ENCODE measurements around the gene PDE6A. TPM values are rescaled to one million over a fixed set of nuclear protein-coding genes. Genes with fewer than 3 reads are reported as not detected.
"Not testable (repeated sequence)": the region's sequence is repeated elsewhere in the genome, so short reads cannot be mapped to it uniquely, and the experiment has no call there.

The PDE6A gene
- total RNA-seq, 1 donor from 2014 or later: not detected

DNA sequence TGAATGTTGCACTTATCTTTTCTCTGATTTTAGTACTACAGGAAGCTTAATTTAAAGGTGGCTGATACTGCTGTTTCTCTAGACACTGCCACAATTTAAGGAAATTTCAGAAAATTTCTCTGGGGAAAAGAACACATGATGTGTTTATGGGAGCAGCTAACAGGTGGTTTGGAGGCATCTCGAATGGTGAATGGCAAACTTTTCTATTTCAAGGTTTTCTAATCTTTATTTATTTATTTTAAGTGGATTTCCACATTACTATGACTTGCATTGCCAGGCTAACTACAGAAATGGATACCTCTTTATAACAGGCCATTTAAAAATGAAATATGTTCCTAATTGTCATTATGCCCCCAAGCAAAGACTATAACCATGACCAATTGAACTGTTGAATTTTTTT is 50.4 kb downstream of the PDE6A start:
- no peak for DNase-seq (ENCODE audit: low spot score)

GRCh38 chr5:149893403-149893931 is 51.1 kb downstream of the PDE6A start:
- no peak for DNase-seq (ENCODE audit: low spot score)

- no peak for DNase-seq (ENCODE audit: low spot score)
Measured at GRCh38 chr5:149892594-149892993, 52.0 kb downstream of the PDE6A start.

DNA sequence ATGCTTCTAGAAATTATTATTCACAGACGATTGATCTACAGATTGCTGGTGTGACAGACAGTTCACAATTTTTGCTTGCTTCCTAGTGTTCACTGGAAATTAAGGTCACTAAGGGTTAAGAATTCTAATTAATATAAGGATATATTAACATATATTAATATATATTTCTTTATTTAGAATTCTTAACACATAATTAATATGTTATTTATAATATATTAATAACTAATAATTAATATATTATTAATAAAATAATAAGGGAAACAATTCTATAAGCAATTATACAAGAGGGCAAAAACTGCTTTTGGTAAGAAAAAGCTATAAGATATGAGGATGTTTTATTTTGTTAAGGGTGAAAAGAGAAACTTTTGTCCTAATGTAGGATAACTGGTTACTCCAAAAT is 56.3 kb downstream of the PDE6A start:
- DNase-seq (ENCODE audit: low spot score): no peak

DNA sequence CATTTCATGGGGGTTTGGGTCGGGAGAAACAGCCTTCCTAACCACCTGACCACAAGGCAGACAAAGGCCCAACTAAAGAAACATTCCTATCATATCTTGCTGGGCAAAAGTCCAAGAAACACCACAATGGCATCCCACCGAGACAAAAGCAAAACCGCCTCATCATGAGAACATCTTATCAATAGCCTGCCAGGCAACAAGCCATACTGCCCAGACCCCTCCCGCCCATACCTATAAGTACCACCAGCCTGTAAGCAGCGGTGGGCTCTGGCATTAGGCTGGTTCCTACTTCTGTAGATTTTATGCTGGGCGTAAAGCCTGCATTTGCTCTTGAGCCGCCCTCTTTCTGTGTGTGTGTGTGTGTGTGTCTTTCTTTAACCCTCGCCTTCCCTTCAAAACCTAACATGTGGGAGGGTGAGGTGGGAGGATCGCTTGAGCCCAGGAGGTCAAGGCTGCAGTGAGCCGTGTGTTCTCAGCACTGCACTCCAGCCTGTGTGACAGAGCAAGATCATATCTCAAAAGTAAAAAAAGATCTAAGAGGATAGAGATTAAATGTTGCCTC is 56.9 kb downstream of the PDE6A start:
- peak; percentile 20 for DNase-seq (ENCODE audit: low spot score)

DNA sequence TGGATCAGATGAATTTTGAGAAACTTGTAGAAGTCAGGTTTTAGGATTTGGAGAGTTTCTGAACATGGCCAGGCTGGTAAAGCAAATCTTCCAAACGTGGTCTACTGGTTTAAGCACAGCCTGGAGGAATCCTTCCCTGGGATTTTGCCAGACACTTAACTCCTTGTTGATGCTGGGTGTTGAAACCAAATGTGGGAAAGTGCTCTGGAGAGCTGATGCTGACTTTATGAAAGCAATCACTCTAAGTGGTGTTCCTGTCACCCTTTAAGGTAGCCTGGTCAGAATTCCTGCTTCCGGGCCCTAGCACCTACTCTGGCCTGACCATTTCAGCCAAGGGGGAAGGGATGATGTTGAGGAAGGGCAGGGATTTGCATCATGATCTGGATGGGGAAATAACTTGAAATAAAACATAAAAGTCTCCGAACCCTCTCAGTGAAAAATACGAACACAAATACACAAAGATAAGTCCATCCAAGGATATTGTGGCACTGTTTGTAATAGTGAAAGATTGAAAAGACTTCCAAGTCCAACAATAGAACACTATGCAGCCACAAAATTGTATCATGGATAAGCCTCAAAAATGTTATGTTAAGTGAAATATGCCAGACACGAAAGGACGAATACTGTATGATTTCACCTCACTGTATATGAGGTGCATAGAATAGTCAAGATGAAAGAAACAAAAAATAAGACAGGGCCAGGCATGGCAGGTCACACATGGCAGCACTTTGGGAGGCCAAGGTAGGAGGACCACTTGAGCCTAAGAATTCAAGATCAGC is 57.7 kb downstream of the PDE6A start:
- DNase-seq (ENCODE audit: low spot score): no peak

- no peak for DNase-seq (ENCODE audit: low spot score)
Measured at GRCh38 chr5:149886060-149886459, 58.5 kb downstream of the PDE6A start.

DNA sequence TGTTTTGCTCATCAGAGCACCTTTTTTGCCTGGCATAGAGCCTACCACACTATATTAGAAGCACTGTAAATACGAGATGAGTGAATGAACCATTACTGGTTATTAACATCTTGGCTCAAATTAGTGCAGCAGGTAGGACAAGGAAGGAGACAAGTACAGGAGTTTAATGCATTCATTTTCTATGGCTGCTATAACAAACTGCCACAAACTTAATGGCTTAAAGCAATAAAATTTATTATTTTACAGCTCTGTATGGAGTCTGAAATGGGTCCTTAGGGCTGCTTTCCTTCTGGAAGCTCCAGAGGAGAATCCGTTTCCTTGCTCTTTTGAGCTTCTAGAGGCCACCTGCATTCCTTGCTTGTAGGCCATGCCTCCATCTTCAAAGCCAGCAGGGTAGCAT is 59.1 kb downstream of the PDE6A start:
- no peak for DNase-seq (ENCODE audit: low spot score)

DNA sequence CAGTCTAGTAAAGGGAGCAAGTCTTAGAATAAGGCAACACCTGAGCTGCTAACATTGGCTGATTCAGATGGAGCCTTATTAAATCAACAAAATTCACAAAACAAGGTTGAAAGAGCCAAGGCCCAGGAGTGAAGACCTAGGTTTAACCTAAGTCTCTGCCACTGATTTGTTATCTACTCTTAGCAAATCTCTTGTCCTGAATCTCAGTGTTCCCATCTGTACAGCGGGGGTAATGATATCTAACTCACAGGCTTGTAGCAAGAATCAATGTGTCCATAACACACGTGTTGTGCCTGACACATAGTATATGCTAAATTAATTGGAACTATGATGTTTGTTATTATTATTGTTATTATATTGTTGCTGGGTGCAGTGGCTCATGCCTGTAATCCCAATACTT is 61.0 kb downstream of the PDE6A start:
- DNase-seq (ENCODE audit: low spot score): no peak

GRCh38 chr5:149882633-149883032 is 62.0 kb downstream of the PDE6A start:
- DNase-seq (ENCODE audit: low spot score): not testable (repeated sequence)

- DNase-seq (ENCODE audit: low spot score): no peak
Measured at GRCh38 chr5:149881874-149882273, 62.7 kb downstream of the PDE6A start.

DNA sequence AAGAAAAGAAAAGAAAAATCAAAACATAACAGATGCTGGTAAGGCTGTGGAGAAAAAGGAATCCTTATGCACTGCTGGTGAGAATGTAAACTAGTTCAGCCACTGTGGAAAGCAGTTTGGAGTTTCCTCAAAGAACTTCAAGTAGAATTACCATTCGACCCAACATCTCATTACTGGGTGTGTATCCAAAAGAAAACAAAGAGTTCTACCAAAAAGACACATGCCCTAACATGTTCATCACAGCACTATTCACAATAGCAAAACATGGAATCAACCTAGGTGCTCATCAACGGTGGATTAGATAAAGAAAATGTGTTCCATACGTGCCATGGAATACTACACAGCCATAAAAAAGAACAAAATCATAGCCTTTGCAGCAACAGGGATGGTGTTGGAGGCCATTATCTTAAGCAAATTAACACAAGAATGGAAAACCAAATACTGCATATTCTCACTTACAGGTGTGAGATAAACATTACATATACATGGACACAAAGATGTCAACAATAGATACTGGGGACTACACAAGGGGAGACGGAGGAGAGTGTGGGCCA is 63.4 kb downstream of the PDE6A start:
- no peak for DNase-seq (ENCODE audit: low spot score)

GRCh38 chr5:149879593-149879992 is 65.0 kb downstream of the PDE6A start:
- not testable (repeated sequence) for DNase-seq (ENCODE audit: low spot score)

GRCh38 chr5:149878371-149878770 is 66.2 kb downstream of the PDE6A start:
- no peak for DNase-seq (ENCODE audit: low spot score)

- DNase-seq (ENCODE audit: low spot score): no peak
Measured at GRCh38 chr5:149873896-149874295, 70.7 kb downstream of the PDE6A start.

- DNase-seq (ENCODE audit: low spot score): no peak
Measured at GRCh38 chr5:149872351-149873040, 72.1 kb downstream of the PDE6A start.

GRCh38 chr5:149871471-149871870 is 73.1 kb downstream of the PDE6A start:
- no peak for DNase-seq (ENCODE audit: low spot score)

DNA sequence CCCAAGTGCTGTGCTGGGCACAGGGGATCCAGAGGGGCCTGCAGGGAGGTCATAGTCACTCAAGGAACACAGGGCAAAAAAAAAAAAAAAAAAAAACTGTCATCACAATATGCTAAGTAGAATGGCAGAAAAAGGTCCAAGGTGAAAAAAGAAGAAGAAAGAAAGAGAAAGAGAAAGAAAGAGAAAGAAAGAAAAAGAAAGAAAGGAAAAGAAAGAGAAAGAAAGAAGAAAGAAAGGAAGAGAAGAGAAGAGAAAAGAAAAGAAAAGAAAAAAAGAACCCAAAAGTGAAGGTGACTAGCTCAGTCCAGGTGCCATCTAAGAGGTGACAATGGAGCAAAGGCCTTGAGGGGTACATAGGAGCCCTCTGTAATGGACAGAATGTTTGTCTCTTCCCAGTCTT is 73.9 kb downstream of the PDE6A start:
- DNase-seq (ENCODE audit: low spot score): no peak

- DNase-seq (ENCODE audit: low spot score): no peak
Measured at GRCh38 chr5:149870232-149870631, 74.4 kb downstream of the PDE6A start.

DNA sequence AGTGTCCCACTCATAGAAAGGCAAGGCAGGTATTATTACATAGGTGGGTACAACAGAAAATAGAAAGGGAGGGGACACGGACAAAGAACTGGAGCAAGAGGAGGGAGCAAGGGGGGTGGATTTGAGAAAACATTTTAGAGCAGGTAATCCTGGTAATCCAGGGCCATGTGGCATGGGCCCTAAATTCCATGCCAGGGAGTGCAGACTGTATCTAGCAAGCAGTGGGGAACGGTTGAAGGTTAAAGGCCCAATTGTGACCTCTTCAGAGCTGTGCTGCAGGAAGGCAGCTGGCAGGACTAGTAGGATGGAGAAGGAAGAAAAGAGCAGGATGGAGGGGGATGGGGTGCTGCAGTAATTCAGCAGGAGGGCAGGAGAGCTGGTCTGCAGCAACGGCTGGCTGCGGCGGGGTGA is 75.2 kb downstream of the PDE6A start:
- no peak for DNase-seq (ENCODE audit: low spot score)

DNA sequence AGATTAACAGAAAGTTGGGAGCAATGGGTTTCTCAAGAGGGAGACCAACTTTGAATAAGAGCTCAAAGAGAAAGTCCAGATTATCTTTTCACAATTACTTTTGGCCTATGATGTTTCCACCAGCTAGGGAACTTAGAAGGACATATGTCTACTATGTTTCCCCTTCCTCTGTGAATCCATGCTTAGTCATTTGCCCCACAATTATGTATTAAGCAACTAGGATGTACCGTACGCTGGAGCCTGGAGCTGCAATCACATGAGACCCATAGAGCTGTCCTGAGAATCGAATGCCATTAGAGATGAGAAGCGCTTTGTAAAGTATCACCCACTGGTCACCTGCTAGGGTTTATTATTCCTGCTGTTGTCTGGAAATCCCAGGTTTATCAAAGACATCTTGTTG is 78.8 kb downstream of the PDE6A start:
- no peak for DNase-seq (ENCODE audit: low spot score)

DNA sequence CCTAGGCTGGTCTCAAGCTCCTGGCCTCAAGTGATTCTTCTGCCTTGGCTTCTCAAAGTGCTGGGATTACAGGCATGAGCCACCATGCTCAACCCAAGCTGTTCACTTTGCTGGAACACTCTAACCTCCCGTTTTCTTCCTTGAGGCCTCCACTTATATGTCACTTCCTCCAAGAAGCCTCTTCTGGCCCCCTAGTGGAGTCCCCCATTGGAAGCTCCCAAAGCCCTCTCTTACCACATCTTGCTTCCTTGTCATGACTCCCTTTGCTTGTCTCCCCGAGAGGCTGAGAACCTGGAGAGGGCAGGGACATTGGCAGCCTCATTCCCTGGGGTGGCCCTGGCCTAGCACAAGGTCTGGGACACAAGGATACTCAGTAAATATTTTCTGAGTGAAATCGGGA is 80.8 kb downstream of the PDE6A start:
- no peak for DNase-seq (ENCODE audit: low spot score)

DNA sequence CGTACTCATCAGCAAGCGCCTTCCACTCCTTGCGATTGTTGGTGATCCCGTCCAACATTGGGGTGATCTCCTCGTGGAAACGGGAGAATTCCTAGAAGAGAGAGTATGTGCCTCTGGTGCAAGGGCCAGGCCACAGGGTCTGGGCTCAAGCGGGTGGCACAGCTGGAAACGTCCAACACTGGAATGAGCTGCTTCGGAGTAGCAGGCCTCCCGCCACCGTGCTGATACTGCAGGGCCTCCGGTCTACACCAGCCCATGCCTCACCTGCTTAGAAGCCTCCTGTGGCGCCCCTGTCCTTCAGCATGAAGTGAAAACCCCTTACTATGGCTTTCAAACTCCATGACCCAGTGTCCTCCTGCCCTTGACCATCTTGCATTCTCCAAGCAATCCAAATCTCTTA is 81.4 kb downstream of the PDE6A start:
- no peak for DNase-seq (ENCODE audit: low spot score)

Data from mucosa of gallbladder (tissue), 1 donor.